GM12874 (cell line): ENCODE measurements around the gene ZBTB43.

ENCODE experiments used
- CTCF ChIP-seq: IDR thresholded peaks from 2 replicates; pipeline ENCODE4 v1.5.1; 2011; ENCODE audit warnings: low read depth, mild to moderate bottlenecking, control low read depth, low read length, moderate library complexity; ENCODE audit not compliant: insufficient read depth

Gene ZBTB43

GRCh38 chr9:126827227-126827626 lies 22.4 kb downstream of the ZBTB43 start:
- TF ChIP-seq CTCF = no peak

- TF ChIP-seq CTCF = no peak
Measured at GRCh38 chr9:126829035-126829434, 24.2 kb downstream of the ZBTB43 start.

GRCh38 chr9:126830827-126831226 lies 26.0 kb downstream of the ZBTB43 start:
- TF ChIP-seq CTCF = no peak

GRCh38 chr9:126832440-126832839 lies 27.6 kb downstream of the ZBTB43 start:
- TF ChIP-seq CTCF = no peak

GRCh38 chr9:126833020-126833419 lies 28.2 kb downstream of the ZBTB43 start:
- no peak for TF ChIP-seq CTCF

- no peak for TF ChIP-seq CTCF
Measured at GRCh38 chr9:126833710-126834345, 29.0 kb downstream of the ZBTB43 start.

GRCh38 chr9:126834672-126835071 lies 29.8 kb downstream of the ZBTB43 start:
- TF ChIP-seq CTCF = no peak
